T-helper 2 cell (primary cell): ENCODE data around the gene DEPDC5.
"Not testable (repeated sequence)": the region's sequence is repeated elsewhere in the genome, so short reads cannot be mapped to it uniquely, and the experiment has no call there.

Experiments
- DNase-seq, 5 experiments: peaks; one replicate each; pipeline versions ENCODE4 v3.0.0 to v3.0.0-alpha.2; 2012 to 2022
- total RNA-seq, 2 donors: gene quantifications; one replicate each; lab custom pipeline; 2026; lab: John Stamatoyannopoulos, UW

DEPDC5 gene
- 24.1 to 24.3 reads per million in 2 donors for total RNA-seq

GRCh38 chr22:31753634-31754501, at the start of gene DEPDC5:
Gene DEPDC5 (plus strand): TSS chr22:31754019. CDS start chr22:31754922, 903 bp downstream.
- peak; percentile 92 to 97 (median 96) for DNase-seq

- DNase-seq: no peak
Observed at GRCh38 chr22:31707519-31707918, 46.3 kb upstream of the DEPDC5 start.

GRCh38 chr22:31711226-31711625, 42.6 kb upstream of the DEPDC5 start:
- not testable (repeated sequence) for DNase-seq

- no peak for DNase-seq
Observed at GRCh38 chr22:31715147-31715778, 38.6 kb upstream of the DEPDC5 start.

GRCh38 chr22:31719850-31720471, 33.9 kb upstream of the DEPDC5 start:
- DNase-seq: no peak

- DNase-seq: no peak
Observed at GRCh38 chr22:31723723-31724122, 30.1 kb upstream of the DEPDC5 start.

GRCh38 chr22:31726692-31727091, 27.1 kb upstream of the DEPDC5 start:
- no peak for DNase-seq

GRCh38 chr22:31728857-31729256, 25.0 kb upstream of the DEPDC5 start:
- DNase-seq: no peak

- DNase-seq: no peak
Observed at GRCh38 chr22:31730344-31730711, 23.5 kb upstream of the DEPDC5 start.

GRCh38 chr22:31732089-31732829, 21.6 kb upstream of the DEPDC5 start:
- no peak for DNase-seq

- peak in 1 of 5 experiments; percentile 30 for DNase-seq
Observed at GRCh38 chr22:31733580-31734079, 20.2 kb upstream of the DEPDC5 start.

- no peak for DNase-seq
Observed at GRCh38 chr22:31734512-31734911, 19.3 kb upstream of the DEPDC5 start.

GRCh38 chr22:31736458-31736857, 17.4 kb upstream of the DEPDC5 start:
- DNase-seq: no peak

GRCh38 chr22:31737932-31738331, 15.9 kb upstream of the DEPDC5 start:
- peak in 1 of 5 experiments; percentile 13 for DNase-seq

GRCh38 chr22:31738566-31738965, 15.3 kb upstream of the DEPDC5 start:
- no peak for DNase-seq

- no peak for DNase-seq
Observed at GRCh38 chr22:31739795-31740201, 14.0 kb upstream of the DEPDC5 start.

- not testable (repeated sequence) for DNase-seq
Observed at GRCh38 chr22:31740314-31740713, 13.5 kb upstream of the DEPDC5 start.

GRCh38 chr22:31742115-31742514, 11.7 kb upstream of the DEPDC5 start:
- DNase-seq: peak in 1 of 5 experiments; percentile 9

GRCh38 chr22:31742682-31743081, 11.1 kb upstream of the DEPDC5 start:
- DNase-seq: no peak

- DNase-seq: no peak
Observed at GRCh38 chr22:31743871-31744270, 9.9 kb upstream of the DEPDC5 start.

- DNase-seq: no peak
Observed at GRCh38 chr22:31747441-31747840, 6.4 kb upstream of the DEPDC5 start.

- no peak for DNase-seq
Observed at GRCh38 chr22:31748490-31748889, 5.3 kb upstream of the DEPDC5 start.
